Activated CD4-positive, alpha-beta T cell treated with anti-CD3 and anti-CD28 coated beads, Interleukin-2, amount 10 ng/mL, durations not matched to agents 24 days and 14 days (primary cell): ENCODE results near the gene TEAD1. TPM values are rescaled to one million over a fixed set of nuclear protein-coding genes. Genes with fewer than 3 reads are reported as not detected.

ENCODE experiments used
- DNase-seq: peaks from one replicate; pipeline ENCODE4 v3.0.0; 2022
- H3K27ac Mint-ChIP-seq: one replicate; pipeline ENCODE4 v1.8.0; 2022; ENCODE audit warnings: mild to moderate bottlenecking, mixed read lengths
- H3K27me3 Mint-ChIP-seq: one replicate; pipeline ENCODE4 v1.8.0; 2022; ENCODE audit warnings: mixed read lengths
- H3K36me3 Mint-ChIP-seq: one replicate; pipeline ENCODE4 v1.8.0; 2022; ENCODE audit warnings: low read depth, mild to moderate bottlenecking, mixed read lengths
- H3K4me1 Mint-ChIP-seq: one replicate; pipeline ENCODE4 v1.8.0; 2021; ENCODE audit warnings: mixed read lengths
- H3K4me3 Mint-ChIP-seq: one replicate; pipeline ENCODE4 v1.8.0; 2022; ENCODE audit warnings: mild to moderate bottlenecking, moderate library complexity, mixed read lengths
- H3K9me3 Mint-ChIP-seq: one replicate; pipeline ENCODE4 v1.8.0; 2021; ENCODE audit warnings: mixed read lengths
- intact Hi-C: fragments of 100-400 bp; cut with micrococcal nuclease; formaldehyde crosslinking; loops from one replicate; pipeline ENCODE4 v1.15.1; 2023
- total RNA-seq: library from RNA; stranded (reverse); gene quantifications from 2 replicates; pipeline ENCODE4 v1.2.3, GENCODE V29; 2022

The TEAD1 gene
- total RNA-seq = 0.49 and 0.66 TPM in 2 replicates

DNA sequence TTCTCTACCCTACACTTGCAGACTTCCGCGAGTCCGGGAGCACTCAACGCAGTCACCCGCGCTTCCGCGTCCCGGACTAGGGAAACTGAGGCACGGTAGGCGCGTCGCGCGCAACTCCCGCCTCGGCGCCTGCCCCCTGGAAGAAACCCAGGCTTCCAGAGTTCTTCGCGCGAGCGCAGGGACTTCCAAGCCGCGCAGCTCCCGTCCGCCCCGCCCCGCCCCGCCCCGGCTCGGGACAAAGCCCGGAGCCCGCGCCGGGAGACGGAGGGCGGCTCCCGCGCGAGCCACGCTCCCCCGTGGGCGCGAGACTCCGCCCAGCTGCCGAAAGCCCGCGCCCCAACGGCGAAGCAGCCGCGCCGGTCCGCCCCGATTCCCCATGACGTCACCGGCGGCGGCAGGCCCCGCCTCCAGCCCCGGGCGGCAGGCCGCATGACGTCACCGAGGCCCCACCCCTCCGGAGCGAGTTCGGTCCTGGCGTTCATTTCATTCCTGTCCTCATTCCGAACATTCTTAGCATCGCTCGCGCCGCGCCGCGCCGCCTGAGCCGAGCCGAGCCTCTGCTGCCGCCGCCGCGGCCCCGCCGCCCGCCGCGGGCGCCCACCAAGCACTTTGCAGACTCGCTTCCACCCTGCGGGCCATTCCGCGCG is at the start of gene TEAD1:
Gene TEAD1 (plus strand): TSS at position 498 of the 647 bp plus-strand sequence.
- Mint-ChIP-seq H3K9me3 (peaks cover 4% of the 10 kb centered on the region), H3K4me1 (peaks cover 4% of the 10 kb centered on the region), H3K36me3 (no peaks in the 10 kb centered on the region), H3K27ac (no peak within 1 kb of the TSS), H3K27me3 (peaks cover 66% of the 10 kb centered on the region), H3K4me3 (peak within 1 kb of the TSS; percentile 87)
- peak; percentile 97 for DNase-seq
- intact Hi-C loops = no loop called here

DNA sequence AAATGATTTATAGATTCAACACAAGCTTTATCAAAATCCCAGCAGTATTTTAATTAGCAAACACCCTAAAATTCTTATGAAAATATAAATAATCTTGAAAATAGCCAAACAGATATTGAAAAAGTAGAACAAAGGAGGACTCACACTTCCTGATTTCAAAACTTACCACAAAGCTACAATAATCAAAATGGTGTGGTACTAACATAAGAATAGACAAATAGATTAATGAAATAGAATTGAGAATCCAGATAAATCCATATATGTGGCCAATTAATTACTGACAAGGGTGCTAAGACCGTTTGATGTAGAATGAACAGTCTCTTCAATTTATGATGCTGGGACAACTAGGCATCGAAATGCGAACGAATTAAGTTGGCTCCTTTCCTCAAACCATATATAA is 49.6 kb upstream of the TEAD1 start:
- peaks cover 3% of the 10 kb centered on the region for H3K27me3 Mint-ChIP-seq
- H3K4me1 Mint-ChIP-seq = no peaks in the 10 kb centered on the region
- no peak overlapping the region for H3K4me3 Mint-ChIP-seq
- peaks cover 10% of the 10 kb centered on the region for H3K9me3 Mint-ChIP-seq
- no peak overlapping the region for H3K27ac Mint-ChIP-seq
- H3K36me3 Mint-ChIP-seq = no peaks in the 10 kb centered on the region
- intact Hi-C loops = no loop called here
- no peak for DNase-seq

DNA sequence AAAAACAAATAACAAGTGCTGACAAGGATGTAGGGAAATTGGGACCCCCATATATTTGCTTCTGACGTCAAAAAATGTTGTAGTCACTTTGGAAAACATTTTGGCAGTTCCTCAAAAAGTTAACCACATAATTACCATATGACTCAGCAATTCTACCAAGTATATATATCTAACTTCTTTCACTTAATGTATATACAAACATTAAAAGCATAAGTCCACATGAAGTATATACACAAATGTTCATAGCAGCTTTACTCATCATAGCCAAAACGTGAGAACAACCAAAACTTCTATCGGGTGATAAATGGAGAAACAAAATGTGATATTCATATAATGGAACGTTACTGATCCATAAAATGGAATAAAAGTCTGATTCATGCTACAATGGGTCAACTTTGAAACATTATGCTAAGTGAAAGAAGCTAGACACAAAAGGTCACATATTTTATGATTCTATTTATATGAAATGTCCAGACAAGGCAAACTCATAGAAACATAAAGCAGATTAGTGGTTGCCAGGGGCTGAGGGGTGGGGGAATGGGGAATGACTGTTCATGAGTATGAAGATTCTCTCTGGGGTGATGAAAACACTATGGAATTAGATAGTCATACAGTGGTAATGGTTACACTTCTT is 48.7 kb upstream of the TEAD1 start:
- peaks cover 3% of the 10 kb centered on the region for H3K27me3 Mint-ChIP-seq
- H3K36me3 Mint-ChIP-seq = no peaks in the 10 kb centered on the region
- no peaks in the 10 kb centered on the region for H3K4me1 Mint-ChIP-seq
- no peak for DNase-seq
- H3K27ac Mint-ChIP-seq = no peak overlapping the region
- peaks cover 9% of the 10 kb centered on the region for H3K9me3 Mint-ChIP-seq
- intact Hi-C loops = no loop called here
- H3K4me3 Mint-ChIP-seq = no peak overlapping the region

DNA sequence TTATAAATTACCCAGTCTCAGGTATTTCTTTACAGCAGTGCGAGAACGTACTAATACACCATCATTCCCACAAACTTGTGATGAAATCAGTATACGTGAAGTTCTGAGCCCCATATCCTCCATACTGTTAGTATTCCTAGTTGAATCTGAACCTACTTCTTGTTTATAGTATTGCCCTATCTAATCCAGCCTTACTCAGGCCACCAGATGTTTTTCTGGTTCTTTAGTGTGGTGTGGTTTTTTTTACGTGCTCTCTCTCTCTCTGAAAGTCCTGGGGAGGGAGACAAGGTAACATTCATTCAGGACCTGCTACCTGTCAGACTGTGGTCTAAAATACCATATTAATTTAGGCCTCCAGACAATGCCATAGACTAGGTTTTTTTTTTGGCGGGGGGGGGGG is 47.6 kb upstream of the TEAD1 start:
- DNase-seq = no peak
- no peaks in the 10 kb centered on the region for H3K36me3 Mint-ChIP-seq
- H3K4me3 Mint-ChIP-seq = no peak overlapping the region
- no peak overlapping the region for H3K27ac Mint-ChIP-seq
- no peaks in the 10 kb centered on the region for H3K27me3 Mint-ChIP-seq
- H3K9me3 Mint-ChIP-seq = peaks cover 6% of the 10 kb centered on the region
- no peaks in the 10 kb centered on the region for H3K4me1 Mint-ChIP-seq
- intact Hi-C loops = no loop called here

DNA sequence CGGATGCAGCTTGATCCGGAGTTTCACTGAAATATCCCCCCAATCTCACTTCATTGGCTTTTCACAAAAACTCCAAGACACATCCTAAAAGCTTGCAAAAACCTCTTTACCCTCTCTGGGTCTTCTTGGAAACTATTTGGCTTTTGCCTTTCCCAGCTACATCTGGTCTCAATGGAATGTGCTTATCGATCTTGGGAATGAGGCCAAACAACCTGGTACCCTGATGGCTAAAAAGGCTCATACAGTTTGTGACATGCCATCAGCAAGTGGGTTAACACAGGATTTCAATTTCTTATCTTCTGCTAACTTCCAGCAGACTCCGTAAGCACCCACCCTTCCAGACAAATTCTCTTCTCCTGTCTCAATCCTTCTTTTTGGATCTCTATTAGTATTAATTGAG is 45.9 kb upstream of the TEAD1 start:
- Mint-ChIP-seq H3K36me3 (no peaks in the 10 kb centered on the region), H3K4me1 (no peaks in the 10 kb centered on the region), H3K27ac (no peak overlapping the region), H3K27me3 (no peaks in the 10 kb centered on the region), H3K4me3 (no peak overlapping the region), H3K9me3 (peaks cover 6% of the 10 kb centered on the region)
- no peak for DNase-seq
- intact Hi-C loops = no loop called here

DNA sequence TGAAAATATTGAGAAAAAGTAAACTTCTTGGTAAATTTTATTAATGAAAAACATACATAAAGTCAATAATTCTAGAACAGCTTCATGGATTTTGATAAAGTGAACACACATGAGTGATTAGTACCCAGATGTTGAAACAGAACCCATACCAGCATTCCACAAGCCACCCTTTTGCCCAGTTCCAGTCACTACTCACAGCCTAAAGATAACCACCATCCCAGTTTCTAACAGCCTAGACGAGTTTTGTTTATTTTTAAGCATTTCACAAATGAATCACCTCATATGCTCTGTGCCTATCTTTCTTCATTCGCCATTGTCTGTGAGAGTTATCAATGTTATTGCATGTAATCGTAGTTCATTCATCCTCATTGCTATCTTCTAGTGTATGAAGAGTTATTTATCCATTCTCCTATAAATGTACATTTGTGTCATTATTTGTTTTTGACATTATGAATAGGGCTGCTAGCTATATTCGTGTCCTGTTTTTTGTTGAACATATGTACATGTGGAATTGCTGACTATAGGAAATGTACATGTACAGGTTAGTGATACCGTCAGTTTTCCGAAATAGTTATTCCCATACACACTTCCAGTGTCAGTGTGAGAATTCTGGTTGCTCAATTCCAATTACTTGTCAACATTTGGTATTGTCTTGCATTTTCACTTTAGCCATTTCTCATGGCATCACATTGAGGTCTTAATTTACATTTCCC is 44.5 kb upstream of the TEAD1 start:
- Mint-ChIP-seq H3K27me3 (no peaks in the 10 kb centered on the region), H3K36me3 (no peaks in the 10 kb centered on the region), H3K4me1 (no peaks in the 10 kb centered on the region), H3K4me3 (no peak overlapping the region), H3K27ac (no peak overlapping the region), H3K9me3 (no peaks in the 10 kb centered on the region)
- intact Hi-C loops = no loop called here
- no peak for DNase-seq

DNA sequence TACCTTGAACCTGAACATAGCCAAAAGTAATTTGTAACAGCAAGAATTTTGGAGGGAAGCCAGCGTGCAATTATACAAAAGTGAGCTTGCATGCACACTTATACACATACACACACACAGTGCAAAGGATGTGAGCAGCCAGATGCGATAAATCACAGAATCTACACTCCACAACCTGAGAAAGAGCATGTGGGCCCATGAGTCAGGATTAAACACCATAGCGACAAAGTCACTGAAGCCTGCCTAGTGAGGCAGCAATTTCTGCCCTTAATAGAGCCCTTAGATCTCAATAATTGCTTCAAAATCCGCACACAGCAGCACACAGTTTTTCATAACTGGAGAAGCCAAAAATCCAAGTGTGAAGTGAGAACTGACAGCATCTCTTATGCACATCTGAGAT is 42.6 kb upstream of the TEAD1 start:
- intact Hi-C loops = no loop called here
- Mint-ChIP-seq H3K9me3 (no peaks in the 10 kb centered on the region), H3K36me3 (no peaks in the 10 kb centered on the region)

DNA sequence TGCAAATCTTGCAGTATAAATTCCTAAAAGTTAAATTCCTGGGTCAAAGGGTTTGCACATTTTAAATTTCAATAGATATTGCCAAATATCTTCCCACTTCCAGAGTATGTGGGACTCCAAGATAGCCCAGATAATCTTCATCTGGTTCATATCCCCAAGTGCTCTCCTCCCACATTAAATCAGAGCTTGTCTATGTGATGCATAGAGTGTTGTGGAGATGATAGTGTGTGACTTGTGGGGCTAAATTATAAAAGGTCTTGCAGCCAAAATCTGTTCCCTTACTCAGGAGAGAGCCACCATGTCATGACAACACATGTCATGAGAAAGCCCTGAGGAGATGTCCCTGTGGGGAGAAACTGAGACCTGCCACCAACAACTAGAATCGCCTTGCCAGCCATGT is 39.9 kb upstream of the TEAD1 start:
- Mint-ChIP-seq H3K9me3 (no peaks in the 10 kb centered on the region), H3K27ac (no peak overlapping the region), H3K4me1 (no peaks in the 10 kb centered on the region), H3K4me3 (no peak overlapping the region), H3K27me3 (no peaks in the 10 kb centered on the region), H3K36me3 (no peaks in the 10 kb centered on the region)
- intact Hi-C loops = no loop called here
- DNase-seq = no peak

More for the DNA sequence above, 42.6 kb upstream of the TEAD1 start:
- no peak for DNase-seq
- no peak overlapping the region for H3K27ac Mint-ChIP-seq
- H3K27me3 Mint-ChIP-seq = no peaks in the 10 kb centered on the region
- H3K4me3 Mint-ChIP-seq = no peak overlapping the region
- no peaks in the 10 kb centered on the region for H3K4me1 Mint-ChIP-seq

DNA sequence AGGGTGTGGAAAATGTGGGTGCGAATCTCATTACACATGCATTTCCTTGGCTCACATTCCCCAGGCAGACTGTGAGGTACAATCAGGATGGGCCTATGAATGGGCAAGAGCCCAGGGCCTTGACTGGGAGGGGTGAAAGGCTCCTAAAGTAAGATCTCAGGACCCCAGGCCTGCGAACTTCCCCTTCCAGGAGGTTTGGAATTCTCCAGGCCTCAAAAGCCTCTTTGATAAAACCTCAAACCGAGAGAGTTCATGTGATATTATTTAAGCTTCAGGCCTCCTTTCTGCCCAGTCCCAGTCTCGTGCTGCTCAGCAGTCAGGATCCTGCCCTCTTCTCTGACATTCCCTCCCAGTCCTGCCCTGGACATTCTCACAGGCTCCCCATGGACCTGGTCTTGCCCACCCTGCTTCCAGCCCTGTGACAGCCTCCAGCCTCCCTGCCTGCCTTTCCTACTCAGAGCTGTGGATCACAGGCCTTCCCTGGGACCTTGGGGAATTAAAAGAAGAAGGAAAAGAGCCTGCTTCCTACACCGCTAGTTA is 37.3 kb upstream of the TEAD1 start:
- no peak overlapping the region for H3K4me3 Mint-ChIP-seq
- intact Hi-C loops = no loop called here
- no peaks in the 10 kb centered on the region for H3K9me3 Mint-ChIP-seq
- H3K36me3 Mint-ChIP-seq = no peaks in the 10 kb centered on the region
- no peak overlapping the region for H3K27ac Mint-ChIP-seq
- H3K27me3 Mint-ChIP-seq = no peaks in the 10 kb centered on the region
- no peaks in the 10 kb centered on the region for H3K4me1 Mint-ChIP-seq
- no peak for DNase-seq

DNA sequence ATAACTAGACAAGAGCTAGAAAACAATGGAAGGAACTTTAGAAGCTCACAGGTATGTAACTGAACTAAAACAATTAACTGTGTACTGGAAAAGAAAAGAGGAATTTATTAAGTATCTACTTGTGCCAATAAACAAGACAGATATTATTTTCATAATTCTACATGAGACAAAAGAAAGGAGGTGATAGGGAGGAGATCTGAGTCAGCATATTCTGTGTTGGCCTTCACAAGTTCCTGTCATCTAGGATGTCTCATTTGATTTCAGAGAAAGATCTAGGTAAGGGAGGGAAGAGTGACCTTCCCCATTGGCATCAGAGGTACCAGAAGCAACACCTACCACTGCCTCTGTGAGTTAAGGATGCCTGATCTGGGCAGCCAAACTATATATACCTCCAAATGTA is 34.8 kb upstream of the TEAD1 start:
- intact Hi-C loops = no loop called here
- no peak overlapping the region for H3K27ac Mint-ChIP-seq
- H3K4me3 Mint-ChIP-seq = no peak overlapping the region
- no peaks in the 10 kb centered on the region for H3K4me1 Mint-ChIP-seq
- no peaks in the 10 kb centered on the region for H3K36me3 Mint-ChIP-seq
- H3K27me3 Mint-ChIP-seq = no peaks in the 10 kb centered on the region
- no peaks in the 10 kb centered on the region for H3K9me3 Mint-ChIP-seq
- DNase-seq = no peak

DNA sequence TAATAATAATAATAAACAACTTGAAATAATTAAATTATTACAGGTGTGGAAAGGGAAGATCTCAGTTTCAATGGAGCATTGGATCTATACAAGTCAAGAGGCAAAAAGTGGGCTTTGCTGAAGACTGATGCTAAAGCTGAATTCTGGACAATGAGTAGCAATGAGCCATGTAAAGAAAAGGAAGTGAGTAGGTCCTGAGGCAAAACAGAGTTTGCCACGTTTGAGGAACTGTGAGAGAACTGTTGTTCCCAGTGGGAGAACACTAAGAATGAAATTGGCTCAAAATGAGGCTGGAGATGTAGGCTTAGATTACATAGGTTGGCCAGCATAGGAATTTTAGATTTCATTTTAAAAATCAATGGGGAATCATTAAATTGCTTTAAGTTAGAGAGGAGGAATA is 33.9 kb upstream of the TEAD1 start:
- H3K36me3 Mint-ChIP-seq = no peaks in the 10 kb centered on the region
- DNase-seq = peak; percentile 21
- H3K4me3 Mint-ChIP-seq = no peak overlapping the region
- H3K9me3 Mint-ChIP-seq = no peaks in the 10 kb centered on the region
- intact Hi-C loops = no loop called here
- H3K4me1 Mint-ChIP-seq = no peaks in the 10 kb centered on the region
- no peaks in the 10 kb centered on the region for H3K27me3 Mint-ChIP-seq
- H3K27ac Mint-ChIP-seq = no peak overlapping the region

DNA sequence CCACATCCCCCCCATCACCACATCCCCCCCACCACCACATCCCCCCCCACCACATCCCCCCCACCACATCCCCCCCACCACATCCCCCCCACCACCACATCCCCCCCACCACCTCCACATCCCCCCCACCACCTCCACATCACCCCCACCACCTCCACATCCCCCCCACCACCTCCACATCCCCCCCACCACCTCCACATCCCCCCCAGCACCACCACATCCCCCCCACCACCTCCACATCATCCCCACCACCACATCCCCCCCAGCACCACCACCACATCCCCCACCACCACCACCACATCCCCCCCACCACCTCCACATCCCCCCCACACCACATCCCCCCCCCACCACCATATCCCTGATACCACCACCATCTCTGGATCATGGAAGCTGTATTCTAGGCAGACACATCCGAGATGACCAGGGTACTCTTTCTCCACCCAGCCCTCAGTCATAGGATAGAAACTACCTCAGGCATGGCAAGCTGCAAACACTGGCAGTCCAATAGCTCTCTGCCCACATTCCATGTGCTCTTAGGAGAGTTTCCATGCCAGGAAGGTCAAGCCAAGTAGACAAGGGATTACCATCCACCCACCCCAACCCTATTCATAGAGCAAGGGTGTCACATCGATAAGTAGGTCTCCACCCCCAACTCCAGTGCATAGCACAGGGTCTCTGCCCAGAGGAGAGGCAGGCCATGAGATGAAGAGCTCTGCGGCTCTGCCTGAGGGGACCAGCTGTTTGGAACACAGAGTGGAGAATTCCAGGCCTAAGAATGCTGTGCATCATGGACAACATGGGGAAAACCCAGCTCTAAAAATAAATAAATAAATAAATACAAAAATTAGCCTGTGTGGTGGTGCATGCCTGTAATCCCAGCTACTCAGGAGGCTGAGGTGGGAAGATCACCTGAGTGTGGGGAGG is 33.0 kb upstream of the TEAD1 start:
- Mint-ChIP-seq H3K4me3 (no peak overlapping the region), H3K27ac (no peak overlapping the region), H3K9me3 (no peaks in the 10 kb centered on the region), H3K36me3 (no peaks in the 10 kb centered on the region), H3K4me1 (no peaks in the 10 kb centered on the region), H3K27me3 (no peaks in the 10 kb centered on the region)
- DNase-seq = peak; percentile 31
- intact Hi-C loops = no loop called here

DNA sequence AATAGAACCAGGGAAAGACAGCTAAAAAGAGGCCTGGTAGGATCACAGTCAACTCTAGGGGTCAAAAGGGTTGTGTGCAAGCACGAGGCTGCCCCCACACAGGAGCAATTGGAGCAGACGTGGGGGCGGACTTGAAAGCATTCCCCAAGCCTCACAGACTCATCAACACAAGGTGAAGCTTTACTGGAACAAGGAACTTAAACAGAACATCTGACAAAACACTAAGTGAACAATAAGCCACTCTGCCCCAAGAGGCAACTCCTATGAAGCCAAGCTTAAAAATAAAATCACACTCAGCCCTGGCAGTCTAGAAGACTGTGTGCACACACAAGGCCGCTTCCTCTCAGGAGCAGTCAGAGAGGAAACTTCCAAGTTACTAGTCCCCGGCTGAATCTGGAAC is 32.2 kb upstream of the TEAD1 start:
- no peak overlapping the region for H3K27ac Mint-ChIP-seq
- peak; percentile 34 for DNase-seq
- H3K4me1 Mint-ChIP-seq = no peaks in the 10 kb centered on the region
- H3K4me3 Mint-ChIP-seq = no peak overlapping the region
- no peaks in the 10 kb centered on the region for H3K9me3 Mint-ChIP-seq
- intact Hi-C loops = no loop called here
- H3K27me3 Mint-ChIP-seq = no peaks in the 10 kb centered on the region
- H3K36me3 Mint-ChIP-seq = no peaks in the 10 kb centered on the region
